Jurkat, Clone E6-1 (cell line): Measurements from ENCODE around the gene SFXN1.

Source experiments
- DNase-seq: peaks from one replicate; pipeline ENCODE4 v3.0.0-alpha.2; 2011; ENCODE audit warnings: low read depth, low spot score
- H3K4me3 ChIP-seq: 2 replicates; pipeline ENCODE4 v1.5.1; 2011; ENCODE audit warnings: mild to moderate bottlenecking, low read length, control low read depth, moderate library complexity

The SFXN1 gene

DNA sequence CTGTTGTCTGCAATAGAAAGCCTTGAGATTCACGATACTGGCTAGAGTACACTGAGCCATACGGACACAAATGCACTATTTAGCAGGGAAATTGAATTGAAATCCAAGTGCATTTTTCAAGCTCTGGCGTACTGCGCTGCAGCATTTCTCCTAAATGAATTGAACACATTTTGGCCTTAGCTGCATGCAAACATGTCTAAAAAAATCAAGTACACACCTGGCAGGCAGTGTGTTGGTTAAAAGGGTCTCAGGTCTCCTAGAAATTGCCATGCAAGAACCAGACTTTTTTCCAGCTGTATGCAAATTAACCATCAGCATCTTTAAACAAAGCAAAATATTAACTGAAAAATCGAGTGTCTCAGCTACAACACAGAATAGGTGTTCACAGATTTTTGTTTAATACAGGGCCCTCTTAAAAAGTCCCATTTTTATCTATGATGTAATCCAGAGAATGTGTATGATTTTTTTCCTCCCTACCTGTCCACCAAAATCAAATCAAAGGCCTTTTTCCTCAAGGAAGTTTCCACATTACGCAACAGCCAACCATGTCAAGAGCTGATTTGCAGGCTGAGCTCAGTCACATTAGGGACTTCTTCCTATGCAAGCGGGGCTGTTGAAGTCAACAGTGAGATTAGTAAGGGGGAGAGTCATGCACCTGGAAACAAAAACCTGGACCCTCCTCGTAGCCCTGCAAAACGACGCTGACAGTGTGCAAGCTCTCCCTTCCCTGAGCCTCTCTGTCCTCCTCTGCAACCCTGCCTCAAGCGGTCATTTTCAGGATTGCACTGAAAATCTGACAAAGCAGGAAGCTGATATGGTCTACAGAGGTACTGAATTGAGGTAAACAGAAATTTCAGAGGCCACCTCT, 14.1 kb upstream of the SFXN1 start:
- peak; percentile 50 for DNase-seq
- H3K4me3 ChIP-seq = no peak overlapping the region

DNA sequence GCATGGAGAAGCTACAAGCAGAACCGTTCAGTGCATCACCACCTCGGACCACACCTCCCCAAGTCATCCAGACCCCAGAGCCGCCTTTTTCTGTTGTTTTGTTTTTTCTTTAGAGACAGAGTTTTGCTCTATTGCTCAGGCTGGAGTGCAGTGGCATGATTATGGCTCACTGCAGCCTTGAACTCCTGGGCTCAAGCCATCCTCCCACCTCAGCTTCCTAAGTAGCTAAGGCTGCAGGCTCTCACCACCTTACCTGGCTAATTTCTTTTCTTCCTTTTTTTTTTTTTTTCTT, 13.5 kb upstream of the SFXN1 start:
- no peak for DNase-seq
- no peak overlapping the region for H3K4me3 ChIP-seq

- DNase-seq = no peak
- no peak overlapping the region for H3K4me3 ChIP-seq
These were observed 13.1 kb upstream of the SFXN1 start for GRCh38 chr5:175465282-175465681.

DNA sequence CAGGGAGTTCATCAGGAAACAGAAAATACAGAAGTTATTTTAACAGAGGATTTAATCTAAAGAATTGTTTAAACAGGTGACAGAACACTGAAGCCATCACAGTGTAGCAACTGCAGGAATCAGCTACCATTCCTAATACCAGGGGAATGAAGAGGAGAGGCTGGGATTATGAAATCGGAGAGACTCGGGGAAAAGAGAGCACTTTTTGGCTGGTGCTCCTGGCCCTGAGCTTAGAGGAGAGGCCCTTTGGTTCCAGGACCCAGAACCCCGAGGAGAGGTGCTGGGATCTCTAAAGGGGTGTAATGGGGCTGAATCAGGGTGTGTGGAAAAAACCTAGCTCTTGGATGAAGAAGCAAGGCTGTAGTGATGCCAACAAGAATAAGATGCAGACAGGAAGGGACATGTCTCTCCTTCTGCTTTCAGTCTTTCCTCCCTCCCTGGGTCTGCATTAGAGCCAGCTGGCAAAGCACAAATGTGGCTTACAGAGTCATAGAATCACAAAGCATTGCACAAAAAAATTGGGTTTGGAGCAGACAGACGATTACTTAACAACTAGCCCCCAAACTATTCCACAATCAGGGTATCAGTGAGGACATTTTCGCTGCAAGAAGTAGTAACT, 11.6 kb upstream of the SFXN1 start:
- DNase-seq = no peak
- no peak overlapping the region for H3K4me3 ChIP-seq

DNA sequence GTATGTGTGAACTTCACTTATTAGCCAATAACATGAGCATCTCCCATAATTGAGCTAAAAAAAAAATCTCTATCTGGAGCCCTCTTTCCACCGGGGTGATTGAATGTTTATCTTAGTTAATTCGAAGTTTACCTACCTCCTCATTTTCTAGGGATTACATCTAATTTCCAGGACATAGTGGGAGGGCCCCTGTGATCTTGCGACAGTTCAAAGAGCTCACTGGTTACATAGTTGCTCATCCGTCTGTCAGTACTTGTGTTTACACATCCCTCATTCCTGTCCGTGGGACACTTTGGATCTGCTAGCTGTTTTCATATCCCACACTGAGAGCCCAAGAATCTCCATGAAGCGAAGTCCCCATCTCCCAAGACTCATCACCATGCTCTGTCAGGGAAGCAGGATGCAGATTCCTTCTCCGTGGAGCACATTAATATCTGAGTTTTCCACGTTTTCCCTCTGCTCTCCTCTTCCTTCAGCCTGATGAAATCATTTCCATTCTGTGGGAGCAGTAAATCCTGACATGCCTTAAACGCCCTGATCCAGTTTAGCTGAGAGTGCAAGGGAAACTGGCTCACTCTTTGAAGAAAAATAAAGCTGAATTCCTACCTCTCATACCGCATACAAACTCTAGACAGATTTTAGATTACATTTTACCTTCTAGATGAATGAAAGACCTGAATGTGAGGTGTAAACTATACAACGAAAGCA, 10.2 kb upstream of the SFXN1 start:
- no peak for DNase-seq
- no peak overlapping the region for H3K4me3 ChIP-seq

GRCh38 chr5:175468892-175469291, 9.5 kb upstream of the SFXN1 start:
- no peak overlapping the region for H3K4me3 ChIP-seq

DNA sequence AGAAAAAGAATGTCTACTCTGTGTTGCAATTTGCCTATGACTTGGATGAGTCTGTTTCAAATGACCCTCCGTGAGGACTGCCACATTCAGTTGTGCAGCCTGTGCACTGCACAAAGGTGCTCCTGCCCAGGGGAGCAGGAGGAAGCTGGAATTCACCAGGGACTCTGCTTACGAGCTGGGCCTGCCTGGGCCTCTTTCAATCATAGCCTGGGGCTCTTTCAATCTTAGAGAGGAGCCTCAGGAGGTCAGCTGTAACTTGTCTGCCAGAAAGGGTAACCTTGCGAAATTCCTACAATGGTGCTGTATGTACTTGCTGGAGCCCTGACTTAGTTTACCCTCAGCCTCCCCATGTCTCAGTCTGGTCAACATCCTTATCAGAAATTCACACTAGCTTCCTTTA, 8.4 kb upstream of the SFXN1 start:
- no peak overlapping the region for H3K4me3 ChIP-seq
- no peak for DNase-seq

More at GRCh38 chr5:175468892-175469291, 9.5 kb upstream of the SFXN1 start:
- DNase-seq = no peak

DNA sequence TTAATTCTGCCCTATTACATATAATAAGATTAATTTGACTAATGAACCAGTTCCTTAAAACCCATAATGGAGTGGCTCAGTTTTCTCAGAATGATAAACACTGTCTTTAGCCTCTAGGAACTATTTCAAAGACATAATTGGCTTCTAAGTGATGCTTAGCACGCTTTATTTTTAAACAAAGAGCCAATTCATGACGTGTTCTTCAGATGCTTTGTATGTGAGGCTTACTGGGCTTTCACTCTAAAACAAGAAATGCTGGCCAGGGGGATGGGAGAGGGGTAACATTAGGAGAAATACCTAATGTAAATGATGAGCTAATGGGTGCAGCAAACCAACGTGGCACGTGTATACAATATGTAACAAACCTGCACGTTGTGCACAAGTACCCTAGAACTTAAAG, 7.6 kb upstream of the SFXN1 start:
- no peak overlapping the region for H3K4me3 ChIP-seq
- DNase-seq = no peak

DNA sequence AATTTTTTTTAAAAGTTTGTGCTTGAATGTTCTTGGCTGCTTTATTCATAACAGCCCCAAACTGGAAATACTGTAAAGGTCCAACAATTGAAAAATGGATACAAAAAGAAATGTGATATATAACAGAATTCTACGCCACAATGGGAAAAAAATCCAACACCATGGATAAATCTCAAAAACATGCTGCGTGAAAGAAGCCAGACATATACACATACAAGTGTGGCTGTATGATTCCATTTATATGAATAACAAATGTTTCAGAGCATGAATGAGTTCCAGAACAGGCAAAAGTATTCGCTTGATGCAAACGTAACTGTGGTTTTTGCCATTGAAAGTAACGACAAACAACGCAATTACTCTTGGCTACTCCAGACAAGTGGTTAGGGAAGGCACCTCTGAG, 7.2 kb upstream of the SFXN1 start:
- H3K4me3 ChIP-seq = no peak overlapping the region
- DNase-seq = no peak

GRCh38 chr5:175471628-175472027, 6.7 kb upstream of the SFXN1 start:
- DNase-seq = no peak
- H3K4me3 ChIP-seq = no peak overlapping the region

DNA sequence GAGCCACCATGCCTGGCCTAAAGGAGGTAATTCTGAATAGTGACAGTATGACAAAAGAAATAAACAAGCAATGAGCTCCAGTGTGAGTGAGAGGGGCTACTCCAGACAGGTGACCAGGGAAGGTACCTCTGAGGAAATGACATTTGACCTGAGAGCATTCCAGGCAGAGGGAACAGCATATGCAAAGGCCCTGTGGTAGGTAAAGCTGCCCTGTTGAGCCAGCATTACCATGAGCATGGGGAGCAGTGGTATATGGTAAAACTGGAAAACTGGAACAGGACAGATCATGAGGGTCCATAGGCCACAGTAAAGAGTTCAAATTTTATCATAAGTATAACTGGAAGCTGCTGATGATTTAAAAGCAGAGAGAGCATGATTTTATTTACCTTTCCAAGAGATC, 6.0 kb upstream of the SFXN1 start:
- DNase-seq = no peak
- no peak overlapping the region for H3K4me3 ChIP-seq

DNA sequence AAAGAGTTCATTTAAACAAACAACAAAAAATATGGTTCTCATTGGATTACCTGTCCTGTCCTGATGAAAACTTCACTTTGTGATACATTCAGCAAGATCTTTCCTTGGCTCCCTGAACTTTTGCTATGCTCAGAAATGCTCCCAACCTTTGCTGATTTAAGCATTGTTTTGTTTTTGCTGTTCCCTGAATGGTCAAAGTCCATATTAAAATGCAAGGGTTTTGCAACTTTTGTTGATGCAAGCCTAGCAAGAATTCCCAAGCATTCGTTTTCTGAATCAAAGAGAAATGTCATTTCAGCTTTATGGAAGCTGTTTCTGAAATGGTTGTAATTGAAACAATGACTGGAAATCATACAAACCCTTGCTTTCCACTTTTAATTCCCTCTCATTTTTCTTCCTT, 3.1 kb upstream of the SFXN1 start:
- DNase-seq = no peak
- no peak overlapping the region for H3K4me3 ChIP-seq

DNA sequence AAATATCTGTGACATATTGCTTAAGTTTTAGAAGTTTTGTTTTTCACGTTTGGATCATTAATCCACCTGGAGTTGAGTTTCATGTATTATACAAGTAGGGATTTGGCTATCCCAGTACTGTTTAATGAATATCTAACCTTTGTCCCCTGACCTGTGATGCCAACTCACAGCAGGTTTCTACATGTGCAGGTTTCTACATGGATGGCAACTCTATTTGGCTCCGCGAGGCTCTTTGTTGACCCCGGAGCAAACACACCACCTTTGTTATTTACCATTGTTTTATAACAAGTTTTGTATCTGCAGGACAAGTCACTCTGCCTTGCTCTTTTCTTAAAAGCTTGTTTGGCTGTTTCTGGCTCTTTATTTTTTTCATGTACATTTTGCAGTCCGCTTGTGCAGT, 920 bp upstream of the SFXN1 start:
- no peak overlapping the region for H3K4me3 ChIP-seq
- no peak for DNase-seq

DNA sequence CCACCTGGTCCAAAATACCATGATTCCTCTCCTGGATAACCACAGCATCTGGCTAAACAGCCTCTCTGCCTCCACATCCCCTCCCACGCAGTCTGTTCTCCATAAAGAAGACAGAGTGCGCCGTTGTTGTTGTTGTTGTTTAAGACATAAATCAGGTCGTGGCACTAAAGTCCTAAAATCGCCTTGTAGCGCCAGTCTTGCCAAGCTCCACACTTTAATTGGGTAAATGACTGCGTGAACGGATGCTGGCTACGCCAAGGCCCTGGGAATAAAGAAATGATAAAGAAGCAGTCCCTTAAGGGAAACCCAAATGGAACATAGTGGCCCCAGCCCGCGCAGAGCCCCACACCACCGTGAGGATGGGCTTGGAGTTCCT, 364 bp upstream of the SFXN1 start:
- no peak for DNase-seq
- peak overlapping the region; percentile 96 for H3K4me3 ChIP-seq

GRCh38 chr5:175479125-175479881, 943 bp downstream of the SFXN1 start:
- peak overlapping the region; percentile 96 for H3K4me3 ChIP-seq

DNA sequence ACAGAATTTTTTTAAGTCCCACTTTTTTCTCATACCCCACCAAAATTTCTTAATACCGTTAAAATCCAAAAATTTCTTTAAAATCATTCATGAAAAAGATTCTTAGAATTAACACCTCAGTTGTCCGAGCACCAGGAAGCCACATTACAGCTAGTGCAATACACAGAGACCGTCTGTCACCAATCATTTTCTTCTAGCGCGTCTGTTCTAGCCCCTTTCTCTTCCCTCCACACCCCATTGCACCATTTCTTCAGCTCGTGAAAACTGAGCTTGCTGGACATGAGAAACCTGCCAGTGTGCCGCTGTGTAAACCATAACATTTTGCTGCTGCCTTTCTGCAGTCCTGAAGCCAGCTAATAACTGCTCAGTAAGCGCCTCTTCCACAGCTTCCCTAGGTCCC, 5.0 kb downstream of the SFXN1 start:
- no peak overlapping the region for H3K4me3 ChIP-seq
- DNase-seq = no peak

More at GRCh38 chr5:175479125-175479881, 943 bp downstream of the SFXN1 start:
- no peak for DNase-seq

DNA sequence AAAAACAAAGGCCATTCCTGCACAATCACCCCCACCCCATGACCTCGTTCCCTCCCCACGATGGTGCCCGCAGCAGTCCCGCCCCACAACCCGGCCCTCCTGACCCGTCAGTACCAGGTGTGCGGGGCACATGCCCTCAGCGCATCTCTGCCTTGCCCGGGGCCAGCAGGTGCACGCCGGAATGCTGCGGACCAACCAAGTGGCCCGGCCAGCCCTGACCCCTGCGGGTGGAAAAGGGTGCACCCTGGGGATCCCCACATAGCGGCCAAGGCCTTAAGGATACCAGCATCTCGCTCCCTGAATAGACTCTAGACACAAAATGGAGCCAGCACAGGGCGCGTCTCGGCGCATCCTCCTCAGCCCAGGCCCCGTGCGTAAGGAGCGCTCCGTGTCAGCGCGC, 6.0 kb downstream of the SFXN1 start:
- DNase-seq = no peak
- no peak overlapping the region for H3K4me3 ChIP-seq

GRCh38 chr5:175484829-175485228, 6.5 kb downstream of the SFXN1 start:
- no peak overlapping the region for H3K4me3 ChIP-seq
- DNase-seq = no peak

- no peak for DNase-seq
- H3K4me3 ChIP-seq = no peak overlapping the region
These were observed 7.3 kb downstream of the SFXN1 start for GRCh38 chr5:175485631-175486030.
